ENCODE results near the gene P3H1.
A peak's percentile ranks its signal among the peaks of the same experiment; 100 is the strongest.

Gene P3H1

DNA sequence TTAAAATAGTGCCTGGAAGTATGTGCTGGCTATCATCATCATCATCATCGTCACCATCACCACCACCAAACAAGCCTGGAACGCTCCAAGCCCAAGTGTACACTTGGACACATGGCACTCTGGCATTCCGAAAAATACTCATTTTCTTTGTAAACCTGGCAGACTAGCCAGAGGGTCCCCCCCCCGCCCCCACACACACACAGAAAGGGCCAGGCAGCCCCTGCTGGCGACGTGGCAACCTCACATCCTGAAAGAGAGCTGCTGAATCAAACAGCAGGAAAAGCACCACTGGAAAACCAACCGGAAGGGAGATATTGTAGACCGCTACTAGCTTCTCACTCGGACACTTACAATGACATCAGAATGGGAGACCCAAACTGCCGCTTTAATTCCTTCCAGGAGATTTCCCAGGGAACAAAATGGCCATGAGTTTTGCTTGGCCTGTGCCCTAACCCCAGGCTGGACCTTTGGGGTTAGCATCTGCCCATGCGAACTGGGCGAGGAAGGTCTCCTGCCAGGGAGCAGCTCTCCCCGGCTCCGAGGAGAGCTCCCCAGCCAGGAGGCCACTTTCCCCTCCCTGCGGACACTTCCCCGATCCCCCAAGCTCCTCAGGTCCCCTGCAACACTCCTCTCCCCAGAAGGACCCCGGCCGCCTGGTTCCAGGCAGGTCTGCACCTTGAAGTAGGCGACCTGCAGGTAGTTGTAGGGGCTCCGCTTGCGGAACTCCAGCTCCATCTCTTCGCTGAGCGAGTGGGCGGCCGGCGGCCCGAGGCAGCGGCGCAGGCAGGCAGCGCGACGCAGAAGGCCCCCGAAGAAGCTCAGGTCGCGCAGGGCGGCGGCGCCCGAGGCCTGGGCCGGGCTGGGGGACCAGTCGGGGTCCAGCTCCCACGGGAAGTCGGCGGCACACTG, 742 bp downstream of the P3H1 start:
- TF ChIP-seq SIN3A (IDR thresholded peaks at IDR 0.05; ENCODE audit: borderline replicate concordance, insufficient read depth, low read length): no peak
- TF ChIP-seq TAF1 (IDR thresholded peaks at IDR 0.05; ENCODE audit: borderline replicate concordance, insufficient read depth, low read length): peak; percentile 27; the same call in 1 of the 2 replicates
- peak; percentile 44; the same call in 1 of the 2 replicates for TF ChIP-seq POLR2AphosphoS5 (IDR thresholded peaks at IDR 0.05; ENCODE audit: low read depth, low read length)

DNA sequence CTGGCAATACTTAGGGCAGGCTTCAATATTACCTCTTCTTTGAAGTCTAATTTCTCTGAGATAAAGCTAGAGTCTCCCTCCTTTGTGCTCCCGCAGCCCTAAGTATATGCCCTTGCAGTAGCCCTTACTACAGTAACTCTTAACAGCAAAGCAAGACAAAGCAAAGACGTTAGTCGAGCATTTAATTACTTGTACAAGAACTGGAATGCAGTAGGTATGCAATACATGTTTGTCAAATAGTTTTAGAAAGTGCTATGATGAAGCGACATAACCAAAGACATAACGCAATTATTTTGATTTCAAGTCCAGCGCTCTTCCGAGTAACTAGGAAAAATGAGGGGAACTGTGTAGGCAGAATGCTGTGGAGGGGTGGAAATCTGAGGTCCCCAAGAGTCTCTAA, 1.6 kb downstream of the P3H1 start:
- TF ChIP-seq TAF1 (IDR thresholded peaks at IDR 0.05; ENCODE audit: borderline replicate concordance, insufficient read depth, low read length): no peak
- TF ChIP-seq, protein P1, sequence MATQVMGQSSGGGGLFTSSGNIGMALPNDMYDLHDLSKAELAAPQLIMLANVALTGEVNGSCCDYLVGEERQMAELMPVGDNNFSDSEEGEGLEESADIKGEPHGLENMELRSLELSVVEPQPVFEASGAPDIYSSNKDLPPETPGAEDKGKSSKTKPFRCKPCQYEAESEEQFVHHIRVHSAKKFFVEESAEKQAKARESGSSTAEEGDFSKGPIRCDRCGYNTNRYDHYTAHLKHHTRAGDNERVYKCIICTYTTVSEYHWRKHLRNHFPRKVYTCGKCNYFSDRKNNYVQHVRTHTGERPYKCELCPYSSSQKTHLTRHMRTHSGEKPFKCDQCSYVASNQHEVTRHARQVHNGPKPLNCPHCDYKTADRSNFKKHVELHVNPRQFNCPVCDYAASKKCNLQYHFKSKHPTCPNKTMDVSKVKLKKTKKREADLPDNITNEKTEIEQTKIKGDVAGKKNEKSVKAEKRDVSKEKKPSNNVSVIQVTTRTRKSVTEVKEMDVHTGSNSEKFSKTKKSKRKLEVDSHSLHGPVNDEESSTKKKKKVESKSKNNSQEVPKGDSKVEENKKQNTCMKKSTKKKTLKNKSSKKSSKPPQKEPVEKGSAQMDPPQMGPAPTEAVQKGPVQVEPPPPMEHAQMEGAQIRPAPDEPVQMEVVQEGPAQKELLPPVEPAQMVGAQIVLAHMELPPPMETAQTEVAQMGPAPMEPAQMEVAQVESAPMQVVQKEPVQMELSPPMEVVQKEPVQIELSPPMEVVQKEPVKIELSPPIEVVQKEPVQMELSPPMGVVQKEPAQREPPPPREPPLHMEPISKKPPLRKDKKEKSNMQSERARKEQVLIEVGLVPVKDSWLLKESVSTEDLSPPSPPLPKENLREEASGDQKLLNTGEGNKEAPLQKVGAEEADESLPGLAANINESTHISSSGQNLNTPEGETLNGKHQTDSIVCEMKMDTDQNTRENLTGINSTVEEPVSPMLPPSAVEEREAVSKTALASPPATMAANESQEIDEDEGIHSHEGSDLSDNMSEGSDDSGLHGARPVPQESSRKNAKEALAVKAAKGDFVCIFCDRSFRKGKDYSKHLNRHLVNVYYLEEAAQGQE (IDR thresholded peaks at IDR 0.05; ENCODE audit: insufficient read depth in 1 of 2, low read depth in 2 of 2, low read length in 2 of 2): no peak
- no peak for TF ChIP-seq FOXP2 (optimal IDR thresholded peaks at IDR 0.05; ENCODE audit: borderline replicate concordance, extremely low read depth, extremely low read length, insufficient read depth)
- TF ChIP-seq SIN3A (IDR thresholded peaks at IDR 0.05; ENCODE audit: borderline replicate concordance, insufficient read depth, low read length): no peak
- no peak for TF ChIP-seq POLR2AphosphoS5 (IDR thresholded peaks at IDR 0.05; ENCODE audit: low read depth, low read length)

DNA sequence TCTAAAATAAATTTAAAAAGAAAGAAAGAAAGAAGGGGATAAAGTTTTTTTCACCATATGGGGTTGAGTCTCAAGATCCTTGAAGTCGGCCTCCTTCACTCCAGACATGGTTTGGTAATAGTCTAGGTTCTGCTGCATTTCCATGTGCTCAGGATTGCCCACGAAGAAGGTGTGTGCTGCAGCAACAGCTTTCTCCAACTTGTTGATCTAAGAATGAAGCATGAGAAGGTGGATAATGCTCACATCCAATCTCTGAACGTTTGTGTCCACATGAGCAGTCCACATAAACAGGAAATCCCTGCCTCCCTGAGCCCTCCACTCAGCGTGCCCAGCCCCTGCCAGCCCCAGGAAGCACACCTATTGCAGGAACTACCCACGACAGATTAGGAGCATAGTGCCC, 4.6 kb downstream of the P3H1 start:
- no peak for TF ChIP-seq FOXP2 (optimal IDR thresholded peaks at IDR 0.05; ENCODE audit: borderline replicate concordance, extremely low read depth, extremely low read length, insufficient read depth)
- TF ChIP-seq, protein P1 (IDR thresholded peaks at IDR 0.05; ENCODE audit: insufficient read depth in 1 of 2, low read depth in 2 of 2, low read length in 2 of 2): no peak
- no peak for TF ChIP-seq SIN3A (IDR thresholded peaks at IDR 0.05; ENCODE audit: borderline replicate concordance, insufficient read depth, low read length)
- TF ChIP-seq POLR2AphosphoS5 (IDR thresholded peaks at IDR 0.05; ENCODE audit: low read depth, low read length): no peak
- no peak for TF ChIP-seq TAF1 (IDR thresholded peaks at IDR 0.05; ENCODE audit: borderline replicate concordance, insufficient read depth, low read length)

DNA sequence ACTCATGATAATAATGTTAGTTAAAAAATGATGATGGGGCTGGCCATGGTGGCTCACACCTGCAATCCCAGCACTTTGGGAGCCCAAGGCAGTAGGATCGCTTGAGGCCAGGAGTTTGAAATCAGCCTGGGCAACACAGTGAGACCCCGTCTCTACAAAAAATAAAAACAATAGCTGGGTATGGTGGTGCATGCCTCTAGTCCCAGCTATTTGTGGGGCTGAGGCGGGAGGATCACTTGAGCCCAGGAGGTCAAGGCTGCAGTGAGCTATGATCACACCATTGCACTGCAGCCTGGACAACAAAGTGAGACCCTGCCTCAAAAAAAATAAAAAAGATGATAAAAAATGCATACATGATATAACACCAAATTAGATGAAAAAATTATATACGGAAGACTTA, 5.3 kb downstream of the P3H1 start:
- TF ChIP-seq FOXP2 (optimal IDR thresholded peaks at IDR 0.05; ENCODE audit: borderline replicate concordance, extremely low read depth, extremely low read length, insufficient read depth) (no peak), POLR2AphosphoS5 (IDR thresholded peaks at IDR 0.05; ENCODE audit: low read depth, low read length) (no peak), TAF1 (IDR thresholded peaks at IDR 0.05; ENCODE audit: borderline replicate concordance, insufficient read depth, low read length) (no peak)
- TF ChIP-seq, protein P1 (IDR thresholded peaks at IDR 0.05; ENCODE audit: insufficient read depth in 1 of 2, low read depth in 2 of 2, low read length in 2 of 2): no peak

DNA sequence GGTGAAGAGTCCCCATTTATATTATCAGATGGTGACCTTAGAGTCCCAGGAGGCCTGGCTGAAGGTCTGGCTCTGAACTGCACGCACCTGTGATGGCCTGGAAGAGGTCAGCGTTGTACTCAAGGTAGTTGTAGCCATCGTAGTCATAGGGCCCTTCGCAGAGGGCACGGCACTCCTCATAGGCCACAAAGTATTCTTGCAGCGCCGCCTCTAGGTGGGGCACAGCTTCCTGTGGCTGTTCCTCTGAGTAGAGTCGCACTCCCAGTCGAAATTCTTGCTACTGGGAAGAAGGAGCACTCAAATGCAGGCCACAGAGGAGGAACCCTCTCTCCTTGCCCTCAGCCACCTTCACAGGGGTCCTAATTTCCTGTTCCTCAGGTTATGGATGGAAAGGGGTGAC, 7.7 kb downstream of the P3H1 start:
- no peak for TF ChIP-seq POLR2AphosphoS5 (IDR thresholded peaks at IDR 0.05; ENCODE audit: low read depth, low read length)
- TF ChIP-seq SIN3A (IDR thresholded peaks at IDR 0.05; ENCODE audit: borderline replicate concordance, insufficient read depth, low read length): no peak

DNA sequence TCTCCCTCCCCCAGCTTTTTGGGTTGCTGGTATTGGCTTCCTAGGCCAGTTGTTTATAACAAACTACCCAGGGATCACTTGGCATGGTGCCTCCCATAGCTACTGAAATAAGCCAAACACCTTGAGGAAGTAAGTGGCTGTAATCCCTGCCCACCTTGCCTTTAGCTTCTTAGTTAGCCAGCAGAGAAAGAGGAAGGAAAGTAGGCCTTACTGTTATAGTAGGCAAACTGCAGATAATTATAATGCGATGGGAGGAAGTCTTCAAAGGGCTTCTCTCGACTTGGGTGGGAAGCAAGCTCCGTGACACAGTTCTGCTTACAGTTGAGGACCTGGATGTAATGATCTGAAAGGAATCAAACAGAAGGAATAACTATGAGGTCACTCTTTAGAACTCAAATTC, 8.2 kb downstream of the P3H1 start:
- TF ChIP-seq TAF1 (IDR thresholded peaks at IDR 0.05; ENCODE audit: borderline replicate concordance, insufficient read depth, low read length): no peak
- TF ChIP-seq, protein P1 (IDR thresholded peaks at IDR 0.05; ENCODE audit: insufficient read depth in 1 of 2, low read depth in 2 of 2, low read length in 2 of 2): no peak

Data from PFSK-1 (cell line).